CD4-positive, alpha-beta T cell treated with Interleukin-4 for 4 hours (primary cell): Measurements from ENCODE around the gene VAV1.
"Not testable (repeated sequence)": the region's sequence is repeated elsewhere in the genome, so short reads cannot be mapped to it uniquely, and the experiment has no call there.

Experiments
- DNase-seq: peaks from one replicate; pipeline ENCODE4 v3.0.0-alpha.2; 2020

VAV1 gene

DNA sequence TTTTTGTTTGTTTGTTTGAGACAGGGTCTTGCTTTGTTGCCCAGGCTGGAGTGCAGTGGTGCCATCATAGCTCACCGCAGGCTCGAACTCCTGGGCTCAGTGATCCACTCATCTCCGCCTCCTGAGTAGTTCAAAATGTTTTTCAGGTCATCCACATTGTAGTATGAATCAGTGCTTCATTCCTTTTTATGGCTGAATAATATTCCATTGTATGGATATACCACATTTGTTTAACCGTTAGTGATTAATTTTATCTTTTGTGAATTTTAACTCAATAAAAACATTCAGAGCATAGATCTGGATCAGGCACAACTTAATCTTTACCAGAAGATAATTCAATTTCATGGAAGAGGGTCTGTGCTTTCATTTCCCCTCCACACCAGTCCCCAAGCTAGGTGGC, 47.7 kb downstream of the VAV1 start:
- DNase-seq: no peak

DNA sequence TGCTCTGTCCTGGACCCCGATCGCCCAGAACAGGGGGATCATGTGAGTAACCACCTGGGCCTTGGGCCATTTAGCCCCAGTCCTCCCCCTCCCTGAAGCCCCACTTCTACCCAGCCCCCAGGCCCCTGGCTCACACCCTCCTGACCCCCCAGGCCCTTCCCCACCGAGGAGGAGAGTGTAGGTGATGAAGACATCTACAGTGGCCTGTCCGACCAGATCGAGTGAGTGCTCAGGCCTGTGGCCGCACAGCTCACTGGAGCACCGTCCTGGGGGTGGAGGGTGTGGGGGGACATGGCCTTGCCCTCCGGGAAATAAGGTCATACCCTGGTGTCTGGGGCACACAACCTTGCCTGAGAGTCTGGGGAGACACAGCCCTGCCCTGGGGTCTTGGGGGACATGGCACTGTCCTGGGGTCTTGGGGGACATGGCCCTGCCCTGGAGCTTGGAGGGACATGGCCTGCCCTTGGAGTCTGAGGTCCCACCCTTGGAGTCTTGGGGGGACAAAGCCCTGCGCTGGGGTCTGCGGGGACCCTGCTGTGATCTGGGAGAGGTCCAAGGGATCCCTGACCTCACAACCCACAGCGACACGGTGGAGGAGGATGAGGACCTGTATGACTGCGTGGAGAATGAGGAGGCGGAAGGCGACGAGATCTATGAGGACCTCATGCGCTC, 49.3 kb downstream of the VAV1 start:
- no peak for DNase-seq

DNA sequence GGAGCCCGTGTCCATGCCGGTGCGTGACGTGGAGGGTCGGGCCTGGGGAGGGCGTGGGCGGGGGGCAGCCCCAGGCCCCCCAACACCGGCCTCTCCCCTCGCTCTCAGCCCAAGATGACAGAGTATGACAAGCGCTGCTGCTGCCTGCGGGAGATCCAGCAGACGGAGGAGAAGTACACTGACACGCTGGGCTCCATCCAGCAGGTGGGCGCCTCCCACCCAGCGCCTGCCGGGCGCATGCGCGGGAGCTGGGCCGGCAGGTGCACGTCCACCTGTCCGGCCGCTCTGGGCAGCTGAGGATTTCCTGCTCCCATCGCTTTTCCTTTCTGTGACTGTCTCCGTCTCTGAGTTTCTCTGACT, 49.8 kb downstream of the VAV1 start:
- no peak for DNase-seq

DNA sequence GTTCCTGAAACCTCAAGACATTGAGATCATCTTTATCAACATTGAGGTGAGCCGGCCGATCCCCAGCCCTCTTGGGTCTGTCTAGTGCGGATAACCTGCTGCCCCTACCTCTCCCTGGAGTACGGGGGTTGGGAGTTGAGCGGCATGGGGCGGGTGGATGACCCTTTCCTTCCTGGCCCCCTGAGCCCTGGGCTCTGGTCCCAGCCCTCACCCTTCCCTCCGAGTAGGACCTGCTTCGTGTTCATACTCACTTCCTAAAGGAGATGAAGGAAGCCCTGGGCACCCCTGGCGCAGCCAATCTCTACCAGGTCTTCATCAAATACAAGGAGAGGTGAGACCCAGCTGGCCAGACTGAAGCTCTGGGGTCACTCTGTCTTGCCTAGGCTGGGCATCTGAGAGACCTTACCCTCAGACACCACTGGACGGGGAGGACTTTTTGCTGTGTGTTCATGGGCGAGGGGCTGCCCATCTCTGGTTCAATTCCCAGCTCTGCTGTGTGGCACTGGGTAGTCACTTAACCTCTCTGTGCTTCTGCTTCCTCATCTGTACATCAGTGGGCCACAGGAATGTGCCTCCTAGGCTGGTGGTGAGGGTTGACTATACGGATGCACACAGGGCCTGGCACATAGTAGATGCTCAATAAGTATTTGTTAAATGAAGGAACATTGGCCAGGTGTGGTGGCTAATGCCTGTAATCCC, 52.7 kb downstream of the VAV1 start:
- DNase-seq: no peak

DNA sequence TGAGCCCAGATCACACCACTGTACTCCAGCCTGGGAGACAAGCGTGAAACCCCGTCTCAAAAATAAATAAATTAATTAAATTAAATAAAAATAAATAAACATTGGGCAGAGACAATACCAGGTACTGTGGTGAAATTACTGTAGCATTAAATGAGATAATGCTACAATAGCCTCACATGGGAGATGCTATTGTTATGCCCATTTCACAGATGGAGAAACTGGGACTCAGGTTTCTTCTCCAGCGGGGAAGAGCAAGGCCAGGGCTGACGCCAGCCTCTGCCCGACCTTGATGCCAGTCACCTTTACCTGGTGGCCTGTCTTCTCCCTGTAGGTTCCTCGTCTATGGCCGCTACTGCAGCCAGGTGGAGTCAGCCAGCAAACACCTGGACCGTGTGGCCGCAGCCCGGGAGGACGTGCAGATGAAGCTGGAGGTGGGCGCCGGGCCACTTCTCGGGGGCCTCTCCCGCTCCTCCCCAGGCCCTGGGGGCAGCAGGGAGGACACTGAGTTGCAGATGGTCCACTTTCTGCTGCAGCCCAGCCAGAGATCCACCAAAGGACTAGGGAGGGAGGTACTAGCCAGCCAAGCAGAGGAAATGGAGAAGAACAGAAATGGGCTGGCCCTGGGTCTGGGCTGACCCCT, 53.9 kb downstream of the VAV1 start:
- DNase-seq: no peak

DNA sequence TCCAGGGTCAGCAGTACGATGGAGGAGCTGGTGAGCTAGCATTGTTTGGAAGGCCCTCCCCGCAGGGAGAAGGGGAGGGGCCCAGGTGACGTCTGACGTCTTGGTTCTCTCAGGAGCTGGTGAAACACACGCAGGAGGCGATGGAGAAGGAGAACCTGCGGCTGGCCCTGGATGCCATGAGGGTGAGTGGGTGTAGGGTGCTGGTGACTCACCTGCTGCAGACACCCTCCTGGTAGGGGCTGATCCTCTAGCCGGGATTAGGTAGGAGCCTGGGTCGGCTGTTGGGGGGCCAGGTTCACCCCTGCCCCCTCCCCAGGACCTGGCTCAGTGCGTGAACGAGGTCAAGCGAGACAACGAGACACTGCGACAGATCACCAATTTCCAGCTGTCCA, 55.8 kb downstream of the VAV1 start:
- DNase-seq: no peak

DNA sequence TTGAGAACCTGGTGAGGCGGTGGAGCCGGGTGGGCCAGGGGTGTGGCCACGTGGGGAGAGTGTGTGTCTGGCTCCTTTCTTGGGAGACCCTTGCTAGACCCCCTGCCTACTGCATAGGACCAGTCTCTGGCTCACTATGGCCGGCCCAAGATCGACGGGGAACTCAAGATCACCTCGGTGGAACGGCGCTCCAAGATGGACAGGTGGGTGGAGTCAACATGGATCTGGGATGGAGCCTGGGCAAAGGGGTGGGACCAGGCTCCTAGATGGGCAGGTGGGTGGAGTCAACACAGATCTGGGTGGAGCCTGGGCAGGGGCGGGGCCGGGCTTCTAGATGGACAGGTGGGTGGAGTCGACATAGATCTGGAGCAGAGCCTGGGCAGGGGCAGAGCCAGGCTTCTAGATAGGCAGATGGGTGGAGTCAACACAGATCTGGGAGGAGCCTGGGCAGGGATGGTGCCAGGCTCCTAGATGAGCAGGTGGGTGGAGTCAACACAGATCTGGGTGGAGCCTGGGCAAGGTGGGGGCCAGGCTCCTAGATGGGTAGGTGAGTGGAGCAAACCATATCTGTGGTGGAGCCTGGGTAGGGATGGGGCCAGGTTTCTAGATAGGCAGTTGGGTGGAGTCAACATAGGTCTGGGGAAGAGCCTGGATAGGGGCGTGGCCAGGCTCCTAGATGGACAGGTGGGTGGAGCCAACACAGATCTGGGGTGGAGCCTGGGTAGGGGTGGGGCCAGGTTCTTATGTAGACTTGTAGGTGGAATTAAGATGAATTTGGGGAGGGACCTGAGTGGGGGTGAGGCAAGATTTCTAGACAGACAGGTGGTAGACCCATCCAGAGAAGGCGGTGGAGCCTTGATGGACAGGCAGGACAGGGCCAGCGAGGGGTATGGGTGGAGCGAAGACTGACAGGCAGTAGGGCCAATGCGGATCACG, 56.5 kb downstream of the VAV1 start:
- no peak for DNase-seq

DNA sequence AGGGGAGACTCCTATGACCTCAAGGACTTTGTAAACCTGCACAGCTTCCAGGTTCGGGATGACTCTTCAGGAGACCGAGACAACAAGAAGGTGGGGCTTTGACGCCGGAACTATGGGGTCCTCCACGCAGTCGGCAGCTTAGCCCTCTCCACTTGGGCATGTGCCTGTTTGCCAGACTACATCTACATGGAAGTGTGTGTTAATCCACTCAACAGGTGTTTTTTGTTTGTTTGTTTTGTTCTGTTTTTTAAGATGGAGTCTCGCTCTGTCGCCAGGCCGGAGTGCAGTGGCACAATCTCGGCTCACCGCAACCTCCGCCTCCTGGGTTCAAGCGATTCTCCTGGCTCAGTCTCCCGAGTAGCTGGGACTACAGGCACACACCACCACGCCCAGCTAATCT, 57.3 kb downstream of the VAV1 start:
- not testable (repeated sequence) for DNase-seq

DNA sequence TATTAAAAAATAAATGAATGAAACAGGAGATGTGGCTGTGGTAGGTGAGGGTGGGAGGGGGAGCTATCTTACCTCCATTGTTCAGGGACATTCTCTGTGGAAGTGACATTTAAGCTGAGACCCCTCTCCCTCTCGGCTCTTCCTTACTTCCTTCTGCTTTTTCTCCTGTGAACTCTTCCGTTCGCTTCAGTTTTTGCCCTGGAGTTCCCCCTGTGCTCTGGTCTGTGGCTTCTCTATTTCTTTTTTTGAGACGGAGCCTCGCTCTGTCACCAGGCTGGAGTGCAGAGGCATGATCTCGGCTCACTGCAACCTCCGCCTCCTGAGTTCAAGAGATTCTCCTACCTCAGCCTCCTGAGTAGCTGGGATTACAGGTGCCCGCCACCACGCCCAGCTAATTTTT, 58.6 kb downstream of the VAV1 start:
- DNase-seq: not testable (repeated sequence)

DNA sequence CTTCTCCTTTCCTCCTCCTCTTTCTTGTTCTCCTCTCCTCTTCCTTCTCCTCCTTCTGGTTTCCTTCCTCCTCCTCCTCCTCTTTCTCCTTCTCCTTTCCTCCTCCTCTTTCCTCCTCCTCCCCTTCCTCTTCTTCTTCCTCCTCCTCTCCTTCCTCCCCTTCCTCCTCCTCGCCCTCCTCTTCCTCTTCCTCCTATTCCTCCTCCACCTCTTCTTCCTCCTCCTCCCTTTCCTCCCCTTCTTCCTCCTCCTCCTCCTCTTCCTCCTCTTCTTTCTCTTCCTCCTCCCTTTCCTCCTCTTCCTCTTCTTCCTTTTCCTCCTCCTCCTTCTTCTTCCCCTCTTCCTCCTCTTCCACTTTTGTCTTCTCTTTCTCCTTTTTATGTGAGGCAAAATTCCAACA, 59.9 kb downstream of the VAV1 start:
- no peak for DNase-seq

DNA sequence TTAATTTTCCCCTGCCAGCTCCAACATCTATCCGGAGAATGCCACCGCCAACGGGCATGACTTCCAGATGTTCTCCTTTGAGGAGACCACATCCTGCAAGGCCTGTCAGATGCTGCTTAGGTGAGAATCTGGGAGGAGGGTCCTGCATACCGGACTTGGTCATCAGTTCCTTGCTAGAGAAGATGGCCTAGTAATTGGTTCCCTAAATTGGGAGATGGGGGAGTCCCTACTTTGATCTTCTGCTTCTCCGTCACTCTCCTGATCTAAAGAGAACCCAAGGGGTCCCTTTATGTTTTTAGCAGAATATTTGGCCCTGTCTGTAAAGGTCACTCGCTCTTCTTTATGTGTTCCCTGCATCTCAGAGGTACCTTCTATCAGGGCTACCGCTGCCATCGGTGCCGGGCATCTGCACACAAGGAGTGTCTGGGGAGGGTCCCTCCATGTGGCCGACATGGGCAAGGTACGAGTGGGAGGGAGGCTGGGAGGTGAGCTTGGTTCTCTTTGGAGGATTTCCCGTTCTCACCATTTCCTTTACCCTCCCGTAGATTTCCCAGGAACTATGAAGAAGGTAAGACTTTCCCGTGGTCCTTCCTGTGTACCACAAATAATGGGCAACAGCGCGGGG, 60.8 kb downstream of the VAV1 start:
- no peak for DNase-seq

DNA sequence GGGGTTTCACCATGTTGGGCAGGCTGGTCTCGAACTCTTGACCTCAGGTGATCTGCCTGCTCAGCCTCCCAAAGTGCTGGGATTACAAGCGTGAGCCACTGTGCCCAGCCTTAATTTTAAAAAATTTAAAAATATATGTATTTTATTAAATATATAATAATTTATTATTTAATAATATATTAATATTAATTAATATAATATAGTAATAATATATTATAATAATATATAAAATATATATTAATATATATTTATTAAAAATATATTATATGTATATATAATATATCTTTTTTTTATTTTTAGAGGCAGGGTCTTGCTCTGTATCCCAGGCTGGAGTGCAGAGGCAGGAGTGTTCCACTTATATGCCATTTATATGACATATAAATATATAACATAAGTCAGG, 61.9 kb downstream of the VAV1 start:
- no peak for DNase-seq

DNA sequence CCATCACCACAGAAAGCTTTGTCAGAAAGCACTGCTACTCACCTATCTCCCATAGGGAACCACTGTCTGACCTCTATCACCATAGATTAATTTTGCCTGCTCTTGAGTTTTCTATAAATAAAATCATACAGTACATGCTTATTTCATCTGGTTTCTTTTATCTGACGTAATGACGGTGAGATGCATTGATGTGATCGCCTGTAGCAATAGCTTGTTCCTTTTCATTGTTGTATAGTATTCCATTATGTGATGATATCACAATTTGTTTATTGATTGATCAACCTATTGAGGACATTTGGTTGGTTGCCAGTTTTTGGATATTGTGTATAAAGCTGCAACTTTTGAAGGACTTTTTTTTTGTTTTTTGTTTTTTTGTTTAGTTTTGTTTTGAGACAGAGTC, 63.0 kb downstream of the VAV1 start:
- no peak for DNase-seq

DNA sequence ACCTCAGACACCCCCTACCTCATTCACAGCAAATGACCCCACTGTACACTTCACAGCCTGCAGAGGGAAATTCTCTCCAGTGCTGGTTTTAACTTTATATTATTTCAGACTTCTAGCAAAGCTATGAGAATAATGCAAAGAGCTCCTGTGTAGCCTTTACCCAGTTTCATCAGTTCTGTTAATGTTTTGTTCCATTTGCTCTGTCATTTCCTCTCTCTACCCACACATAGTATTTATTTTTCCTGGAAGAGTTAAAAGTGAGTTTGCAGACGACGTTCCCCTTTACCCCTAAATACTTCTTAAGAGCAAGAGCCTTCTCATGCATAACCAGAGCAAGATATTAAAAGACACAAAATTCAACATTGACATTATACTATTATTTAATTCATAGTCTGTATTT, 65.0 kb downstream of the VAV1 start:
- DNase-seq: no peak

DNA sequence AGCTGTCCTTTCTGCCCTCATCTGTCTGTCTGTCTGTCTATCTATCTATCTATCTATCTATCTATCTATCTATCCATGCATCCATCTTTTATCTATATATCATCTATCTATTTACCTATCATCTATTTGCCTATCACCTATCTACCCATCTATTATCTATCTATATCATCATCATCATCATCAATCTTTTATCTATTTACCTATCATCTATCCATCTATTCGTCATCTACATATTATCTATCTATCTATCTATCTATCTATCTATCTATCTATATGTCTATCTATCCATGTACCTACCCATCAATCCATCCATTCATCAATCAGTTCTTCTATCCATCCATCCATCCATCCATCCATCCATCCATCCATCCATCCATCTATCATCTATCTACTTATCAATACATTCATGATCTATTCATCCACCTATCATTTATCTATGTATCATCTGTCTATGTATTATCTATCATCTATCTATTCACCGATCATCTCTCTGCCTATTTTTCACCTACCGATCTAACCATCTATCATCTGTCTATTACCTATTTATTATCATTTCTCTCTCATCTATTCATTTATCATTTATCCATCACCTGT, 65.7 kb downstream of the VAV1 start:
- no peak for DNase-seq

DNA sequence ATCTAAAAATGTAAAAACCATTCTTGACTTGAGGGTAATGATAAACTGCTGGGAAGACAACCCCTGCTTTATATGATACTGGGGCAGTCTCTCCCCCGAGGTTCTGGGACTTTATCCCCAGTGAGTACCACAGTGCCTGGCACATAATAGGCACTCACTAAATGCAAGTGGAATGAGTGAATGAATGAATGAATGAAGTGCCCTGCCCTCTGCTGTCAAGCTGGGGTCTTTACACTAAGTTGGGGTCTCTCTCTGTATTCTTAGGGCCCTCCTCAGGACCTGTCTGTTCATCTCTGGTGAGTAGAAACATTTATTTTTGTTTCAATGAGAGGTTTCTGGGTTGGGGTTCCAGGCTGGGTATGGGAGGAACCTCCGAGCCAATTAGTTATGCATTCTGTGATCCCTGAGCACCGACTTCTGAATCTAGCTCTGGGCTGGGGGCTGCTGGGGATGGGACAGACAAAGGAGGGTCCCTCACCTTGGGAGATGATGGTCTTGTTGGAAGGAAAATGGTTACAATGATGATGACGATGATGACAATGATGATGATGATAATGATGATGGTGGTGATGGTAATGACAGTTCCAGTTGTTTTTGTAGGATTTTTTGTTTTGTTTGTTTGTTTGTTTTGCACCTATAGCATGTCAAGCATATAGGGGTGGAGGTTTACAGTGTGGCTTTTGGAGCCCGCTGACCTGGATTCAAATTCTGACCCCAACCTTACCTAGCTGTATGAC, 70.5 kb downstream of the VAV1 start:
- DNase-seq: no peak

DNA sequence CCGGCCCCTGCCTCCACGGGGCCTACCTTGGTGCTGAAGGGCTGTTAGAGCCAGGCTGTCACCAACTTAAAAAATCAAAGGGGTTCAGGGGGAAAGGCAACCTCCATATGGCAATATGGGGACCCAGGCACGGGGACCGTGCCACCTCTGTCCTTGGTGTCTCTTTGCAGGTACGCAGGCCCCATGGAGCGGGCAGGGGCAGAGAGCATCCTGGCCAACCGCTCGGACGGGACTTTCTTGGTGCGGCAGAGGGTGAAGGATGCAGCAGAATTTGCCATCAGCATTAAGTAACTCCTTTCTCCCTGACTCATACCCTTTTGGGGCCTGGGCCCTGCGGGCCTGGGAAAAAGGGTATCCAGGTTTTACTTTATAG, 75.3 kb downstream of the VAV1 start:
- DNase-seq: no peak

DNA sequence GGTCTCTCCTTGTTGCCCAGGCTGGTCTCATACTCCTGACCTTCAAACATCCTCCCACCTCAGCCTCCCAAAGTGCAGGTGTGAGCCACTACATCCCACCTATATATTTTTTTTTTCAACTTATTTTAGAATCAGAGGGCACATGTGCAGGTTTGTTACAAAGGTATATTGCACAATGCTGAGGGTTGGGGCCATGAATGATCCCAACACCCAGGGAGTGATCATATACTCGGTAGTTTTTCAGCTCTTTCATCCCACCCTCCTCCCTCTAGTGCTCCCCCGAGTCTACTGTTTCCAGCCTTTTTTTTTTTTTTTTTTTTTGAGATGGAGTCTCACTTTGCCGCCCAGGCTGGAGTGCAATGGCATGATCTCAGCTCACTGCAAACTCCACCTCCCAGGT, 76.5 kb downstream of the VAV1 start:
- no peak for DNase-seq

DNA sequence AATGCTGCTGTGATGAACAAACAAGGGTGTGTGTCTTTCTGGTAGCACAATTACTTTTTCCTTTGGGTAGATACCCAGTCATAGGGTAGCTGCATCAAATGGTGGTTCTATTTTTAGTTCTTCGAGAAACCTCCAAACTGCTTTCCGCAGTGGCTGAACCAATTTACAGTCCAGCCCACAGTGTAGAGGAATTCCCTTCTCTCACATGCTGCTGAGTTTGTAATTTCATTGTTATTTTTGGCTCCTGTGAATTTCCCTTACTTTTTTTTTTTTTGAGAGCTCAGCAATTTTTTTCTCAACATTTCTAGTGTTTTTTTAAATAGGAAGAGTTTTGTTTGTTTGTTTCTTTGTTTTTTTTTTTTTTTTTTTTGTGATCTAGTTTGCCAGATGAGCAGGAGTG, 77.4 kb downstream of the VAV1 start:
- DNase-seq: no peak

DNA sequence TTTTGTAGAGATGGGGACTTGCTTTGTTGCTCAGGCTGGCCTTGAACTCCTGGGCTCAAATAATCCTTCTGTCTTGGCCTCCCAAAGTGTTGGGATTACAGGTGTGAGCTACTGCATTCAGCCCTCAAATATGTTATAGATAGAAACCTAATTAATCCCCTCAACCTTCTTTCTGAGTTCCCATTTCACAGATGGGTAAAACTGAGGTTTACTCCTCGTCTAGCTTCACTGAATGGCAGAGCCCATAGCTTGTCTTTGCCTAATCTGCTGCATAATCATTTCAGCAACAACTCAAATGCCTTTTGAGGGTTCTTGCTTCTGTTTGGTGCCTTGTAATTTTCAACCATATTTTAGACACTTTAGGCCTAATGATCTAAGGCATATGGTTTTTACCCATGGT, 78.9 kb downstream of the VAV1 start:
- no peak for DNase-seq

DNA sequence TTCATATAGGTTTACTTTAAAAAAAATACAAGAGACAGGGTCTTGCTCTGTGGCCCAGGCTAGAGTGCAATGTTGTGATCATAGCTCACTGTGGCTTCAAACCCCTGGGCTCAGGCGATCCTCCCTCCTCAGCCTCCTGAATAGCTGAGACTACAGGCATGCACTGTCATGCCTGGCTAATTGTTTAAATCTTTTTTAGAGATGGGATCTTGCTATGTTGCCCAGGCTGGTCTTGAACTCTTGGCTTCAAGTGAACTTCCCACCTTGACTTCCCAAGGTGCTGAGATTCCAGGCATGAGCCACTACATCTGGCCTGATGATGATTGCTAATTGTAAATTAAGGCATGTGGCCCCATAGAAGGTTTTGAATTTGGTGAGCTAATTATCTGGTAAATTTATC, 79.5 kb downstream of the VAV1 start:
- DNase-seq: no peak

DNA sequence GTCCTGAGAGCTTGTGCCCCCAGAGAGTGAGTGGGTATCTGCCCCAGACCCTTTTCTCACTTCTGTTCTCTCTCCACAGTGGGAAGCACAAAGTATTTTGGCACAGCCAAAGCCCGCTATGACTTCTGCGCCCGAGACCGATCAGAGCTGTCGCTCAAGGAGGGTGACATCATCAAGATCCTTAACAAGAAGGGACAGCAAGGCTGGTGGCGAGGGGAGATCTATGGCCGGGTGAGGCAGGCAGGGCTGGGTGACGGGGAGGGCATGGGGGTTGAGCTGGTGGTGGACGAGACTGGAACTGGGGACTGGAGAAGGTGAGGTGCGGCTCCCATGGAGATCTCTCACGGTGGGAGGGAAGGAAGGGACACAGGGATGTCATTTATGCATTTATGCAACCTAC, 81.4 kb downstream of the VAV1 start:
- no peak for DNase-seq
